ENCODE data around the gene FCN1.

DNA sequence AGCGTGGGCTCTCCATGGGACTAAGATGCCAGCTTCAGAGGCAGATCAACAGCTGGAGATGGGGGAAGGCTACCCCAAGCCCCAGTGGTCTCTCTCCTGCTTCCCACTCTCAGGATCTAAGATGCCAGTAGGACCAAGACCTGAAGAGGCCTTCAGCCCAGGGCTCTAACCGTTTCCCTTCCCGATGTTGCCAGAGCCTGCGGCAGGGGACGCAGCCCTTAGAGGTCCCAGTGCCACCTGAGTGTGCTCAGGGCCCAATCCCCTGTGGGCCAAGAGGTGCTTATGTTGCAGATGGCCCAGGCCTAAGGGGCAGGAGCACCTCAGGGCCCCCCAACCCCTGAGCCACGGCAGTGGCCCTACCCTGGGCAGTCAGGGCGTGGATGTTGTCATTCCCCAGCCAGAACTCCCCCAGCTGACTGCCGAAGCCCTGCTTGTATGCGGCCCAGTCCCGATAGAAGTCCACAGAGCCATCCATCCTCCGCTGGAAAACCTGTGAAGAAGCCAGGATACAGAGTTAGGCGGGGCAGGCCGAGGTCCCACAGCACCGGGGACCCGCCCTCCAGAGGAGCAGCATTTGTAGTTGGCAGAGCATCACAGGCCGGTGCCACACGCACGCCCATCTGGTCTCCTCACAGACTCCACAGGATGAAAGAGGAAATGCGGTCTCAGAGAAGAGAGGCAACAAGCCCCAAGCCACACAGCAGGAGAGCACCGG, 5.4 kb downstream of the FCN1 start:
- TF ChIP-seq, protein P1, sequence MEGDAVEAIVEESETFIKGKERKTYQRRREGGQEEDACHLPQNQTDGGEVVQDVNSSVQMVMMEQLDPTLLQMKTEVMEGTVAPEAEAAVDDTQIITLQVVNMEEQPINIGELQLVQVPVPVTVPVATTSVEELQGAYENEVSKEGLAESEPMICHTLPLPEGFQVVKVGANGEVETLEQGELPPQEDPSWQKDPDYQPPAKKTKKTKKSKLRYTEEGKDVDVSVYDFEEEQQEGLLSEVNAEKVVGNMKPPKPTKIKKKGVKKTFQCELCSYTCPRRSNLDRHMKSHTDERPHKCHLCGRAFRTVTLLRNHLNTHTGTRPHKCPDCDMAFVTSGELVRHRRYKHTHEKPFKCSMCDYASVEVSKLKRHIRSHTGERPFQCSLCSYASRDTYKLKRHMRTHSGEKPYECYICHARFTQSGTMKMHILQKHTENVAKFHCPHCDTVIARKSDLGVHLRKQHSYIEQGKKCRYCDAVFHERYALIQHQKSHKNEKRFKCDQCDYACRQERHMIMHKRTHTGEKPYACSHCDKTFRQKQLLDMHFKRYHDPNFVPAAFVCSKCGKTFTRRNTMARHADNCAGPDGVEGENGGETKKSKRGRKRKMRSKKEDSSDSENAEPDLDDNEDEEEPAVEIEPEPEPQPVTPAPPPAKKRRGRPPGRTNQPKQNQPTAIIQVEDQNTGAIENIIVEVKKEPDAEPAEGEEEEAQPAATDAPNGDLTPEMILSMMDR (IDR thresholded peaks at IDR 0.05) = no peak
- TF ChIP-seq EZH2 (IDR thresholded peaks at IDR 0.05) (no peak), EZH2phosphoT487 (IDR thresholded peaks at IDR 0.05) (no peak)
